Measurements from ENCODE around the gene AZI2. TPM values are rescaled to one million over a fixed set of nuclear protein-coding genes. Genes with fewer than 3 reads are reported as not detected.

The AZI2 gene
- 27.0 TPM for total RNA-seq
- 10 to 100 TPM; 60.4 to 65.9 (median 62.2) TPM for polyA plus RNA-seq

- peak within 1 kb of the TSS; percentile 94 for H3K27ac ChIP-seq (ENCODE audit: insufficient read depth, low read length, poor library complexity, severe bottlenecking)
- peak; percentile 87 to 97 (median 92) for DNase-seq
- Mint-ChIP-seq H3K36me3 (peaks cover 11% of the 10 kb centered on the region), H3K4me1 (peaks cover 12 to 59% (median 47%) of the 10 kb centered on the region in 4 donors), H3K9me3 (peaks cover 0 to 9% (median 5%) of the 10 kb centered on the region in 7 donors), H3K27ac (peak within 1 kb of the TSS; percentile 76 to 99 (median 98)), H3K4me3 (peak within 1 kb of the TSS; percentile 98 to 99 (median 98)), H3K27me3 (no peaks in the 10 kb centered on the region)
- H3K9me3 ChIP-seq (ENCODE audit: control insufficient read depth in 2 of 2, low read length in 2 of 2), result peaks cover 4 to 10% of the 10 kb centered on the region in 2 experiments
- H3K4me3 ChIP-seq (ENCODE audit: low read depth, low read length), result peak within 1 kb of the TSS; percentile 93
- peaks cover 33% of the 10 kb centered on the region for H3K4me1 ChIP-seq (ENCODE audit: control insufficient read depth, insufficient read depth, low read length, poor library complexity, severe bottlenecking)
- H3K36me3 ChIP-seq (ENCODE audit: control insufficient read depth, insufficient read depth, low read length), result peaks cover 4% of the 10 kb centered on the region
- no peaks in the 10 kb centered on the region for H3K27me3 ChIP-seq (ENCODE audit: control insufficient read depth, insufficient read depth, low read length)
- ATAC-seq (ENCODE audit: low read depth in 2 of 2), result peak; percentile 91 to 94
Measured at GRCh38 chr3:28348629-28349468, at the start of gene AZI2, which contains the start of gene ZCWPW2. Gene AZI2, minus strand, starts transcription at chr3:28348824. Its CDS starts 8,207 bp downstream, at chr3:28340617. Gene ZCWPW2, plus strand, starts transcription at chr3:28348721. Its CDS starts 64,348 bp downstream, at chr3:28413069.

- DNase-seq (no peak), ATAC-seq (ENCODE audit: low read depth in 2 of 2) (no peak)
- Histone ChIP-seq H3K4me1 (ENCODE audit: control insufficient read depth, insufficient read depth, low read length, poor library complexity, severe bottlenecking) (no peaks in the 10 kb centered on the region), H3K9me3 (ENCODE audit: control insufficient read depth in 2 of 2, low read length in 2 of 2) (peaks cover 6 to 10% of the 10 kb centered on the region in 2 experiments), H3K36me3 (ENCODE audit: control insufficient read depth, insufficient read depth, low read length) (no peaks in the 10 kb centered on the region), H3K27me3 (ENCODE audit: control insufficient read depth, insufficient read depth, low read length) (no peaks in the 10 kb centered on the region), H3K27ac (ENCODE audit: insufficient read depth, low read length, poor library complexity, severe bottlenecking) (no peak overlapping the region), H3K4me3 (ENCODE audit: low read depth, low read length) (no peak overlapping the region)
- Mint-ChIP-seq H3K36me3 (no peaks in the 10 kb centered on the region), H3K4me1 (no peaks in the 10 kb centered on the region), H3K27ac (no peak overlapping the region), H3K9me3 (peaks cover 0 to 27% (median 12%) of the 10 kb centered on the region in 7 donors), H3K27me3 (no peaks in the 10 kb centered on the region), H3K4me3 (no peak overlapping the region)
Measured at GRCh38 chr3:28388978-28389377, 40.4 kb upstream of the AZI2 start.

GRCh38 chr3:28386049-28386448 is 37.4 kb upstream of the AZI2 start:
- Mint-ChIP-seq H3K9me3 (peaks cover 0 to 9% (median 4%) of the 10 kb centered on the region in 7 donors), H3K4me3 (no peak overlapping the region), H3K4me1 (no peaks in the 10 kb centered on the region), H3K27ac (no peak overlapping the region), H3K27me3 (no peaks in the 10 kb centered on the region), H3K36me3 (no peaks in the 10 kb centered on the region)
- H3K36me3 ChIP-seq (ENCODE audit: control insufficient read depth, insufficient read depth, low read length), result no peaks in the 10 kb centered on the region
- H3K4me1 ChIP-seq (ENCODE audit: control insufficient read depth, insufficient read depth, low read length, poor library complexity, severe bottlenecking), result no peaks in the 10 kb centered on the region
- no peak overlapping the region for H3K4me3 ChIP-seq (ENCODE audit: low read depth, low read length)
- no peaks in the 10 kb centered on the region for H3K9me3 ChIP-seq (ENCODE audit: control insufficient read depth in 2 of 2, low read length in 2 of 2)
- no peaks in the 10 kb centered on the region for H3K27me3 ChIP-seq (ENCODE audit: control insufficient read depth, insufficient read depth, low read length)
- DNase-seq (no peak), ATAC-seq (ENCODE audit: low read depth in 2 of 2) (no peak)
- H3K27ac ChIP-seq (ENCODE audit: insufficient read depth, low read length, poor library complexity, severe bottlenecking), result no peak overlapping the region

- Histone ChIP-seq H3K36me3 (ENCODE audit: control insufficient read depth, insufficient read depth, low read length) (no peaks in the 10 kb centered on the region), H3K27ac (ENCODE audit: insufficient read depth, low read length, poor library complexity, severe bottlenecking) (no peak overlapping the region), H3K4me1 (ENCODE audit: control insufficient read depth, insufficient read depth, low read length, poor library complexity, severe bottlenecking) (no peaks in the 10 kb centered on the region), H3K27me3 (ENCODE audit: control insufficient read depth, insufficient read depth, low read length) (no peaks in the 10 kb centered on the region), H3K9me3 (ENCODE audit: control insufficient read depth in 2 of 2, low read length in 2 of 2) (peaks cover 0 to 6% of the 10 kb centered on the region in 2 experiments), H3K4me3 (ENCODE audit: low read depth, low read length) (no peak overlapping the region)
- Mint-ChIP-seq H3K36me3 (no peaks in the 10 kb centered on the region), H3K4me3 (no peak overlapping the region), H3K27me3 (no peaks in the 10 kb centered on the region), H3K27ac (no peak overlapping the region), H3K9me3 (peaks cover 0 to 11% (median 4%) of the 10 kb centered on the region in 7 donors), H3K4me1 (no peaks in the 10 kb centered on the region)
- DNase-seq, result no peak
- no peak for ATAC-seq (ENCODE audit: low read depth in 2 of 2)
Measured at GRCh38 chr3:28376424-28376823, 27.8 kb upstream of the AZI2 start.

GRCh38 chr3:28349469-28350000 is 911 bp upstream of the AZI2 start:
- H3K4me3 Mint-ChIP-seq, result peak overlapping the region; percentile 98 to 99 (median 98)
- ATAC-seq (ENCODE audit: low read depth in 2 of 2), result no peak
- peaks cover 0 to 11% (median 8%) of the 10 kb centered on the region in 7 donors for H3K9me3 Mint-ChIP-seq
- peaks cover 6% of the 10 kb centered on the region for H3K36me3 ChIP-seq (ENCODE audit: control insufficient read depth, insufficient read depth, low read length)
- peaks cover 12 to 59% (median 46%) of the 10 kb centered on the region in 4 donors for H3K4me1 Mint-ChIP-seq
- peaks cover 11% of the 10 kb centered on the region for H3K36me3 Mint-ChIP-seq
- H3K27me3 ChIP-seq (ENCODE audit: control insufficient read depth, insufficient read depth, low read length), result no peaks in the 10 kb centered on the region
- no peaks in the 10 kb centered on the region for H3K27me3 Mint-ChIP-seq
- peaks cover 4 to 12% of the 10 kb centered on the region in 2 experiments for H3K9me3 ChIP-seq (ENCODE audit: control insufficient read depth in 2 of 2, low read length in 2 of 2)
- no peak for DNase-seq
- peak overlapping the region; percentile 76 to 99 (median 98) for H3K27ac Mint-ChIP-seq
- H3K27ac ChIP-seq (ENCODE audit: insufficient read depth, low read length, poor library complexity, severe bottlenecking), result peak overlapping the region; percentile 94
- peak overlapping the region; percentile 93 for H3K4me3 ChIP-seq (ENCODE audit: low read depth, low read length)
- peaks cover 33% of the 10 kb centered on the region for H3K4me1 ChIP-seq (ENCODE audit: control insufficient read depth, insufficient read depth, low read length, poor library complexity, severe bottlenecking)

- Histone ChIP-seq H3K36me3 (ENCODE audit: control insufficient read depth, insufficient read depth, low read length) (peaks cover 2% of the 10 kb centered on the region), H3K4me1 (ENCODE audit: control insufficient read depth, insufficient read depth, low read length, poor library complexity, severe bottlenecking) (peaks cover 33% of the 10 kb centered on the region), H3K4me3 (ENCODE audit: low read depth, low read length) (peak overlapping the region; percentile 93), H3K9me3 (ENCODE audit: control insufficient read depth in 2 of 2, low read length in 2 of 2) (peaks cover 4 to 5% of the 10 kb centered on the region in 2 experiments), H3K27me3 (ENCODE audit: control insufficient read depth, insufficient read depth, low read length) (no peaks in the 10 kb centered on the region), H3K27ac (ENCODE audit: insufficient read depth, low read length, poor library complexity, severe bottlenecking) (peak overlapping the region; percentile 94)
- peaks cover 0 to 5% (median 4%) of the 10 kb centered on the region in 7 donors for H3K9me3 Mint-ChIP-seq
- peaks cover 14 to 64% (median 48%) of the 10 kb centered on the region in 4 donors for H3K4me1 Mint-ChIP-seq
- DNase-seq, result no peak
- peaks cover 11% of the 10 kb centered on the region for H3K36me3 Mint-ChIP-seq
- peak in 1 of 2 donors; percentile 80 for ATAC-seq (ENCODE audit: low read depth in 2 of 2)
- H3K27ac Mint-ChIP-seq, result peak overlapping the region; percentile 76 to 99 (median 98)
- H3K4me3 Mint-ChIP-seq, result peak overlapping the region; percentile 98 to 99 (median 98)
- no peaks in the 10 kb centered on the region for H3K27me3 Mint-ChIP-seq
Measured at GRCh38 chr3:28348265-28348628, 377 bp downstream of the AZI2 start.

GRCh38 chr3:28347374-28348264 is 1.0 kb downstream of the AZI2 start:
- Mint-ChIP-seq H3K9me3 (peaks cover 0 to 5% (median 4%) of the 10 kb centered on the region in 7 donors), H3K4me3 (peak overlapping the region; percentile 98 to 99 (median 98)), H3K4me1 (peaks cover 20 to 70% (median 52%) of the 10 kb centered on the region in 4 donors), H3K27me3 (no peaks in the 10 kb centered on the region), H3K27ac (peak overlapping the region; percentile 76 to 99 (median 98)), H3K36me3 (peaks cover 11% of the 10 kb centered on the region)
- Histone ChIP-seq H3K27ac (ENCODE audit: insufficient read depth, low read length, poor library complexity, severe bottlenecking) (peak overlapping the region; percentile 94), H3K9me3 (ENCODE audit: control insufficient read depth in 2 of 2, low read length in 2 of 2) (peaks cover 3 to 4% of the 10 kb centered on the region in 2 experiments), H3K36me3 (ENCODE audit: control insufficient read depth, insufficient read depth, low read length) (peaks cover 2% of the 10 kb centered on the region), H3K27me3 (ENCODE audit: control insufficient read depth, insufficient read depth, low read length) (no peaks in the 10 kb centered on the region), H3K4me1 (ENCODE audit: control insufficient read depth, insufficient read depth, low read length, poor library complexity, severe bottlenecking) (peaks cover 39% of the 10 kb centered on the region), H3K4me3 (ENCODE audit: low read depth, low read length) (peak overlapping the region; percentile 93)
- DNase-seq (no peak), ATAC-seq (ENCODE audit: low read depth in 2 of 2) (no peak)
